CD4-positive, alpha-beta memory T cell (primary cell): ENCODE data around the gene ETV6. TPM values are rescaled to one million over a fixed set of nuclear protein-coding genes. Genes with fewer than 3 reads are reported as not detected.

Experiments used
- CTCF ChIA-PET: fragments of 350-600 bp; sonication (Branson Sonifier 250); formaldehyde crosslinking; loops from one replicate; lab custom pipeline; 2021; ENCODE audit warnings: inconsistent platforms; ENCODE audit not compliant: partially characterized antibody; lab: Charles Lee
- POLR2A ChIA-PET: fragments of 350-600 bp; sonication (Branson Sonifier 250); formaldehyde crosslinking; loops from one replicate; lab custom pipeline; 2021; ENCODE audit not compliant: partially characterized antibody; lab: Charles Lee
- DNase-seq, 5 donors: peaks; one replicate each; pipeline versions ENCODE4 v3.0.0 to v3.0.0-alpha.2; 2020 to 2022; ENCODE audit warnings: mixed read lengths in 1 of 5
- H3K27ac ChIP-seq: one replicate; pipeline ENCODE4 v1.7.0; 2013; ENCODE audit warnings: low read depth, low read length
- H3K27me3 ChIP-seq: 2 replicates; pipeline ENCODE4 v1.7.0; 2013; ENCODE audit warnings: mild to moderate bottlenecking, low read length, moderate library complexity; ENCODE audit not compliant: insufficient read depth
- H3K36me3 ChIP-seq: 2 replicates; pipeline ENCODE4 v1.7.0; 2013; ENCODE audit warnings: mild to moderate bottlenecking, low read length, moderate library complexity; ENCODE audit not compliant: insufficient read depth
- H3K4me1 ChIP-seq: 2 replicates; pipeline ENCODE4 v1.7.0; 2013; ENCODE audit warnings: mild to moderate bottlenecking, low read length, moderate library complexity; ENCODE audit not compliant: insufficient read depth
- H3K4me3 ChIP-seq, 2 donors: one replicate each; pipeline ENCODE4 v1.7.0; 2013; ENCODE audit warnings: low read length in 2 of 2, mild to moderate bottlenecking in 1 of 2
- H3K9me3 ChIP-seq, 2 donors: one replicate each; pipeline ENCODE4 v1.7.0; 2013; ENCODE audit warnings: low read length in 2 of 2, control low read depth in 1 of 2; ENCODE audit not compliant: control insufficient read depth in 1 of 2
- H3K27ac Mint-ChIP-seq, 7 donors: one replicate each; pipeline ENCODE4 v1.8.0; 2020 to 2021; ENCODE audit warnings: mixed read lengths in 7 of 7, mild to moderate bottlenecking in 6 of 7, inconsistent platforms in 3 of 7, moderate library complexity in 3 of 7
- H3K27me3 Mint-ChIP-seq, 2 donors: one replicate each; pipeline ENCODE4 v1.8.0; 2020 to 2021; ENCODE audit warnings: mixed read lengths in 2 of 2
- H3K36me3 Mint-ChIP-seq, 2 donors: one replicate each; pipeline ENCODE4 v1.8.0; 2020 to 2021; ENCODE audit warnings: mixed read lengths in 2 of 2, inconsistent platforms in 1 of 2, mild to moderate bottlenecking in 1 of 2
- H3K4me1 Mint-ChIP-seq, 4 donors: one replicate each; pipeline ENCODE4 v1.8.0; 2020 to 2021; ENCODE audit warnings: mixed read lengths in 4 of 4, mild to moderate bottlenecking in 1 of 4
- H3K4me3 Mint-ChIP-seq, 8 donors: one replicate each; pipeline ENCODE4 v1.8.0; 2020 to 2021; ENCODE audit warnings: mixed read lengths in 8 of 8, mild to moderate bottlenecking in 7 of 8, moderate library complexity in 6 of 8, inconsistent platforms in 3 of 8
- H3K9me3 Mint-ChIP-seq, 8 donors: one replicate each; pipeline ENCODE4 v1.8.0; 2020 to 2021; ENCODE audit warnings: mixed read lengths in 8 of 8, mild to moderate bottlenecking in 5 of 8, inconsistent platforms in 3 of 8, moderate library complexity in 1 of 8
- intact Hi-C: fragments of 100-400 bp; cut with micrococcal nuclease; formaldehyde crosslinking; loops from one replicate; pipeline ENCODE4 v1.15.1; 2023
- polyA plus RNA-seq, 2 donors: library from polyadenylated mRNA; unstranded; fragments of 300-500 nt; fragmentation: Illumina TruSeq; gene quantifications; one replicate each; pipeline ENCODE4 v1.2.3, GENCODE V29; 2021
- total RNA-seq, 2 experiments: library from RNA; stranded (reverse); gene quantifications; one replicate each; pipeline ENCODE4 v1.2.3, GENCODE V29; 2021

Gene ETV6
- total and polyA plus RNA-seq, 4 experiments from 2014 or later: 3.3 to 43.9 (median 25.7) TPM

- no peak overlapping the region for H3K27ac ChIP-seq
- CTCF ChIA-PET: no interaction called here
- peaks cover 57 to 87% (median 74%) of the 10 kb centered on the region in 4 donors for H3K4me1 Mint-ChIP-seq
- H3K4me1 ChIP-seq: peaks cover 55% of the 10 kb centered on the region
- H3K27me3 ChIP-seq: no peaks in the 10 kb centered on the region
- POLR2A ChIA-PET: interaction anchor here (1.0 kb wide), 1 partner anchor 12 kb away, joined by 3 read pairs; no protein-coding TSS in a partner anchor
- no peak overlapping the region for H3K27ac Mint-ChIP-seq
- peaks cover 0 to 3% (median 0%) of the 10 kb centered on the region in 8 donors for H3K9me3 Mint-ChIP-seq
- H3K4me3 Mint-ChIP-seq: no peak overlapping the region
- no peaks in the 10 kb centered on the region for H3K36me3 ChIP-seq
- H3K9me3 ChIP-seq: no peaks in the 10 kb centered on the region
- no peak overlapping the region for H3K4me3 ChIP-seq
- peaks cover 31 to 34% of the 10 kb centered on the region in 2 donors for H3K36me3 Mint-ChIP-seq
- no peak for DNase-seq
- intact Hi-C loops: no loop called here
- no peaks in the 10 kb centered on the region for H3K27me3 Mint-ChIP-seq
Observed at GRCh38 chr12:11664101-11664500, 14.6 kb downstream of the ETV6 start.

GRCh38 chr12:11666131-11667050 is 16.9 kb downstream of the ETV6 start:
- POLR2A ChIA-PET: interaction anchor here (1.3 to 2.1 kb wide), 3 partner anchors 8 to 61 kb away, joined by 3 to 5 read pairs (median 3); partner anchors contain the start of gene ETV6
- Histone ChIP-seq H3K4me3 (no peak overlapping the region), H3K9me3 (no peaks in the 10 kb centered on the region), H3K27me3 (no peaks in the 10 kb centered on the region), H3K27ac (no peak overlapping the region), H3K4me1 (peaks cover 40% of the 10 kb centered on the region), H3K36me3 (no peaks in the 10 kb centered on the region)
- H3K4me3 Mint-ChIP-seq: no peak overlapping the region
- H3K9me3 Mint-ChIP-seq: peaks cover 0 to 3% (median 0%) of the 10 kb centered on the region in 8 donors
- H3K4me1 Mint-ChIP-seq: peaks cover 57 to 95% (median 75%) of the 10 kb centered on the region in 4 donors
- CTCF ChIA-PET: interaction anchor here (0.9 kb wide), 2 partner anchors 83 to 661 kb away, joined by 3 read pairs; no protein-coding TSS in a partner anchor
- H3K27ac Mint-ChIP-seq: peak overlapping the region in 6 of 7 donors; percentile 5 to 24 (median 15)
- H3K27me3 Mint-ChIP-seq: no peaks in the 10 kb centered on the region
- H3K36me3 Mint-ChIP-seq: peaks cover 26 to 27% of the 10 kb centered on the region in 2 donors
- intact Hi-C loops: no loop called here
- no peak for DNase-seq

- Mint-ChIP-seq H3K27ac (peak overlapping the region in 1 of 7 donors; percentile 20), H3K27me3 (no peaks in the 10 kb centered on the region), H3K4me1 (peaks cover 54 to 92% (median 72%) of the 10 kb centered on the region in 4 donors), H3K9me3 (peaks cover 0 to 3% (median 0%) of the 10 kb centered on the region in 8 donors), H3K4me3 (no peak overlapping the region), H3K36me3 (peaks cover 18 to 19% of the 10 kb centered on the region in 2 donors)
- H3K4me3 ChIP-seq: no peak overlapping the region
- intact Hi-C loops: no loop called here
- ChIA-PET POLR2A (interaction anchor here (0.7 to 1.4 kb wide), 2 partner anchors 37 to 60 kb away, joined by 3 read pairs; no protein-coding TSS in a partner anchor), CTCF (interaction anchor here (0.9 kb wide), 1 partner anchor 660 kb away, joined by 3 read pairs; no protein-coding TSS in a partner anchor)
- no peaks in the 10 kb centered on the region for H3K36me3 ChIP-seq
- no peaks in the 10 kb centered on the region for H3K9me3 ChIP-seq
- H3K27me3 ChIP-seq: no peaks in the 10 kb centered on the region
- no peak overlapping the region for H3K27ac ChIP-seq
- no peak for DNase-seq
- H3K4me1 ChIP-seq: peaks cover 38% of the 10 kb centered on the region
Observed at GRCh38 chr12:11667171-11667570, 17.7 kb downstream of the ETV6 start.

- ChIA-PET CTCF (no interaction called here), POLR2A (no interaction called here)
- Mint-ChIP-seq H3K27ac (peak overlapping the region in 1 of 7 donors; percentile 37), H3K27me3 (no peaks in the 10 kb centered on the region), H3K9me3 (peaks cover 0 to 3% (median 0%) of the 10 kb centered on the region in 8 donors), H3K4me1 (peaks cover 56 to 93% (median 74%) of the 10 kb centered on the region in 4 donors), H3K4me3 (peak overlapping the region in 1 of 8 donors; percentile 27), H3K36me3 (peaks cover 16% of the 10 kb centered on the region in 2 donors)
- no peak for DNase-seq
- H3K36me3 ChIP-seq: no peaks in the 10 kb centered on the region
- H3K9me3 ChIP-seq: no peaks in the 10 kb centered on the region
- intact Hi-C loops: no loop called here
- H3K4me1 ChIP-seq: peaks cover 38% of the 10 kb centered on the region
- no peaks in the 10 kb centered on the region for H3K27me3 ChIP-seq
- H3K27ac ChIP-seq: no peak overlapping the region
- no peak overlapping the region for H3K4me3 ChIP-seq
Observed at GRCh38 chr12:11668611-11669010, 19.1 kb downstream of the ETV6 start.

- peak overlapping the region in 1 of 7 donors; percentile 45 for H3K27ac Mint-ChIP-seq
- POLR2A ChIA-PET: interaction anchor here (0.7 kb wide), 1 partner anchor 525 kb away, joined by 3 read pairs; no protein-coding TSS in a partner anchor
- H3K4me1 ChIP-seq: peaks cover 44% of the 10 kb centered on the region
- no peaks in the 10 kb centered on the region for H3K27me3 ChIP-seq
- H3K36me3 ChIP-seq: no peaks in the 10 kb centered on the region
- H3K36me3 Mint-ChIP-seq: peaks cover 14 to 16% of the 10 kb centered on the region in 2 donors
- CTCF ChIA-PET: interaction anchor here (2.0 kb wide), 1 partner anchor 20 kb away, joined by 5 read pairs; no protein-coding TSS in a partner anchor
- no peaks in the 10 kb centered on the region for H3K27me3 Mint-ChIP-seq
- H3K9me3 ChIP-seq: no peaks in the 10 kb centered on the region
- H3K9me3 Mint-ChIP-seq: peaks cover 0 to 3% (median 0%) of the 10 kb centered on the region in 8 donors
- peaks cover 59 to 91% (median 76%) of the 10 kb centered on the region in 4 donors for H3K4me1 Mint-ChIP-seq
- intact Hi-C loops: no loop called here
- H3K4me3 Mint-ChIP-seq: peak overlapping the region in 1 of 8 donors; percentile 70
- no peak overlapping the region for H3K4me3 ChIP-seq
- H3K27ac ChIP-seq: no peak overlapping the region
- DNase-seq: no peak
Observed at GRCh38 chr12:11669348-11669747, 19.9 kb downstream of the ETV6 start.

- POLR2A ChIA-PET: no interaction called here
- CTCF ChIA-PET: interaction anchor here (2.7 kb wide), 1 partner anchor 360 kb away, joined by 12 read pairs; no protein-coding TSS in a partner anchor
- H3K4me1 Mint-ChIP-seq: peaks cover 57 to 90% (median 73%) of the 10 kb centered on the region in 4 donors
Observed at GRCh38 chr12:11672256-11673191, 23.1 kb downstream of the ETV6 start.

More at GRCh38 chr12:11672256-11673191, 23.1 kb downstream of the ETV6 start:
- no peak for DNase-seq
- no peaks in the 10 kb centered on the region for H3K36me3 ChIP-seq
- no peaks in the 10 kb centered on the region for H3K27me3 Mint-ChIP-seq
- H3K9me3 ChIP-seq: no peaks in the 10 kb centered on the region
- H3K9me3 Mint-ChIP-seq: no peaks in the 10 kb centered on the region
- H3K36me3 Mint-ChIP-seq: peaks cover 4 to 5% of the 10 kb centered on the region in 2 donors
- H3K27me3 ChIP-seq: no peaks in the 10 kb centered on the region
- intact Hi-C loops: no loop called here
- no peak overlapping the region for H3K4me3 ChIP-seq
- H3K27ac Mint-ChIP-seq: peak overlapping the region in 6 of 7 donors; percentile 6 to 56 (median 42)
- H3K4me3 Mint-ChIP-seq: peak overlapping the region in 1 of 8 donors; percentile 3
- no peak overlapping the region for H3K27ac ChIP-seq
- peaks cover 48% of the 10 kb centered on the region for H3K4me1 ChIP-seq
